ENCODE measurements around the gene LRIG3.

LRIG3 gene

GRCh38 chr12:58897969-58898368, 22.3 kb downstream of the LRIG3 start:
- no peak for DNase-seq (ENCODE audit: low spot score)

GRCh38 chr12:58896278-58896677, 24.0 kb downstream of the LRIG3 start:
- TF ChIP-seq, protein P1, sequence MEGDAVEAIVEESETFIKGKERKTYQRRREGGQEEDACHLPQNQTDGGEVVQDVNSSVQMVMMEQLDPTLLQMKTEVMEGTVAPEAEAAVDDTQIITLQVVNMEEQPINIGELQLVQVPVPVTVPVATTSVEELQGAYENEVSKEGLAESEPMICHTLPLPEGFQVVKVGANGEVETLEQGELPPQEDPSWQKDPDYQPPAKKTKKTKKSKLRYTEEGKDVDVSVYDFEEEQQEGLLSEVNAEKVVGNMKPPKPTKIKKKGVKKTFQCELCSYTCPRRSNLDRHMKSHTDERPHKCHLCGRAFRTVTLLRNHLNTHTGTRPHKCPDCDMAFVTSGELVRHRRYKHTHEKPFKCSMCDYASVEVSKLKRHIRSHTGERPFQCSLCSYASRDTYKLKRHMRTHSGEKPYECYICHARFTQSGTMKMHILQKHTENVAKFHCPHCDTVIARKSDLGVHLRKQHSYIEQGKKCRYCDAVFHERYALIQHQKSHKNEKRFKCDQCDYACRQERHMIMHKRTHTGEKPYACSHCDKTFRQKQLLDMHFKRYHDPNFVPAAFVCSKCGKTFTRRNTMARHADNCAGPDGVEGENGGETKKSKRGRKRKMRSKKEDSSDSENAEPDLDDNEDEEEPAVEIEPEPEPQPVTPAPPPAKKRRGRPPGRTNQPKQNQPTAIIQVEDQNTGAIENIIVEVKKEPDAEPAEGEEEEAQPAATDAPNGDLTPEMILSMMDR (IDR thresholded peaks at IDR 0.05; ENCODE audit: extremely low read depth, missing control alignments) = no peak
- no peak for DNase-seq (ENCODE audit: low spot score)

More at GRCh38 chr12:58897969-58898368, 22.3 kb downstream of the LRIG3 start:
- TF ChIP-seq, protein P1 (IDR thresholded peaks at IDR 0.05; ENCODE audit: extremely low read depth, missing control alignments) = no peak

GRCh38 chr12:58895053-58895452, 25.3 kb downstream of the LRIG3 start:
- TF ChIP-seq, protein P1 (IDR thresholded peaks at IDR 0.05; ENCODE audit: extremely low read depth, missing control alignments) = no peak
- no peak for DNase-seq (ENCODE audit: low spot score)

DNA sequence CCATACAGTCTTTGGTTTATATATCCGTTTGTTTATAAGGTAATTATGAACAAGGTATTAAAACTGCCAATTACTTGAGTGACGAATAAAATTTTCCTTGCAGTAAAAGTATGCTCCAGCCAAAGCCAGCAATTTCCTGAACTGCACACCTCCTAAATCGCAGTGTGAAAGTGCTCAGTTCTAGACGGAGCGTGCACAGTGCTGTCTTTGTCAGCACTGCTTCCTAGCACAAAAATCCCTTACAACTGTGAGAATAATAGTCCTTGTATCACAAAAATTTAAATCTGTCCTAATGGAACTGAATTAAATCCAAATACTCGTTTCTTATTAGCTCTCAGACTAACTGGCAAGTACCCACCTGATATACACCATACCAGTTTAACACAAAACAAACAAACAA, 26.3 kb downstream of the LRIG3 start:
- TF ChIP-seq, protein P1 (IDR thresholded peaks at IDR 0.05; ENCODE audit: extremely low read depth, missing control alignments) = no peak
- no peak for DNase-seq (ENCODE audit: low spot score)

GRCh38 chr12:58893495-58893894, 26.8 kb downstream of the LRIG3 start:
- TF ChIP-seq, protein P1 (IDR thresholded peaks at IDR 0.05; ENCODE audit: extremely low read depth, missing control alignments) = no peak
- no peak for DNase-seq (ENCODE audit: low spot score)

DNA sequence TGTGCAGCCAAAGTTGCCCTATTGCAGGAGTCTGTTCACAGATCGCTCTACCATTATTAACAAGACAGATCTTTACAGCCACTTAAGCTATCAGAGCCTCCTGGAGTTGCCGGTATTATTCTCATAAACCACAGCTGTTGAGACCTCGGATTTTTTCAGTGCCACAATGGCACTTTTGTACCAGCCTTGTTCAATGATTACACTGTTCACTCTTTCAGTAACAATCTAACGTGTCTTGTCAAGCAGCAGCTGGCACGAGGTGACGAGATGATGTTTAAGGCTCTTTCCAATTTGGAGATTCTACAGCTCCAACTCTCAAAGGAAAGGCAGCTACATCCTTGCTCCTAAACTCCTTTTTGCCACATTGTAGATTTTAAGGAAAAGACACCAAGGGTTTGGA, 30.7 kb downstream of the LRIG3 start:
- no peak for DNase-seq (ENCODE audit: low spot score)
- TF ChIP-seq, protein P1 (IDR thresholded peaks at IDR 0.05; ENCODE audit: extremely low read depth, missing control alignments) = no peak

GRCh38 chr12:58888131-58888783, 32.0 kb downstream of the LRIG3 start:
- DNase-seq (ENCODE audit: low spot score) = no peak
- TF ChIP-seq, protein P1 (IDR thresholded peaks at IDR 0.05; ENCODE audit: extremely low read depth, missing control alignments) = no peak
